Measurements from ENCODE around the gene MANBA. TPM values are rescaled to one million over a fixed set of nuclear protein-coding genes. Genes with fewer than 3 reads are reported as not detected.

Gene MANBA
- total RNA-seq, 6 experiments from 2014 or later, result 11.3 to 18.2 (median 13.9) TPM

GRCh38 chr4:102693262-102693850 lies 67.4 kb downstream of the MANBA start:
- intact Hi-C loops (cut with DNase I), result no loop called here
- peak in 3 of 4 donors; percentile 18 to 44 (median 41) for ATAC-seq
- no peak overlapping the region for H3K4me3 ChIP-seq
- H3K9me3 ChIP-seq, result no peaks in the 10 kb centered on the region
- no peaks in the 10 kb centered on the region for H3K27me3 ChIP-seq
- WGBS (ENCODE audit: insufficient coverage, low coverage, low lambda C conversion rate, missing lambda C conversion rate), result 73% methylated on average over 2 of the region's 4 CpGs
- no peak overlapping the region for H3K27ac ChIP-seq
- H3K36me3 ChIP-seq, result peaks cover 0 to 4% (median 0%) of the 10 kb centered on the region in 4 donors
- H3K4me1 ChIP-seq, result no peaks in the 10 kb centered on the region
- no peak for DNase-seq
- TF ChIP-seq, protein P1, sequence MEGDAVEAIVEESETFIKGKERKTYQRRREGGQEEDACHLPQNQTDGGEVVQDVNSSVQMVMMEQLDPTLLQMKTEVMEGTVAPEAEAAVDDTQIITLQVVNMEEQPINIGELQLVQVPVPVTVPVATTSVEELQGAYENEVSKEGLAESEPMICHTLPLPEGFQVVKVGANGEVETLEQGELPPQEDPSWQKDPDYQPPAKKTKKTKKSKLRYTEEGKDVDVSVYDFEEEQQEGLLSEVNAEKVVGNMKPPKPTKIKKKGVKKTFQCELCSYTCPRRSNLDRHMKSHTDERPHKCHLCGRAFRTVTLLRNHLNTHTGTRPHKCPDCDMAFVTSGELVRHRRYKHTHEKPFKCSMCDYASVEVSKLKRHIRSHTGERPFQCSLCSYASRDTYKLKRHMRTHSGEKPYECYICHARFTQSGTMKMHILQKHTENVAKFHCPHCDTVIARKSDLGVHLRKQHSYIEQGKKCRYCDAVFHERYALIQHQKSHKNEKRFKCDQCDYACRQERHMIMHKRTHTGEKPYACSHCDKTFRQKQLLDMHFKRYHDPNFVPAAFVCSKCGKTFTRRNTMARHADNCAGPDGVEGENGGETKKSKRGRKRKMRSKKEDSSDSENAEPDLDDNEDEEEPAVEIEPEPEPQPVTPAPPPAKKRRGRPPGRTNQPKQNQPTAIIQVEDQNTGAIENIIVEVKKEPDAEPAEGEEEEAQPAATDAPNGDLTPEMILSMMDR (IDR thresholded peaks at IDR 0.05), result no peak
- TF ChIP-seq POLR2A (IDR thresholded peaks at IDR 0.05), result no peak

GRCh38 chr4:102692474-102692873 lies 68.3 kb downstream of the MANBA start:
- ATAC-seq (peak; percentile 21 to 72 (median 46)), DNase-seq (no peak)
- intact Hi-C loops (cut with DNase I), result no loop called here
- H3K36me3 ChIP-seq, result peaks cover 0 to 4% (median 0%) of the 10 kb centered on the region in 4 donors
- 61% methylated on average over 3 of the region's 3 CpGs for WGBS (ENCODE audit: insufficient coverage, low coverage, low lambda C conversion rate, missing lambda C conversion rate)
- TF ChIP-seq, protein P1 (IDR thresholded peaks at IDR 0.05), result no peak
- no peak for TF ChIP-seq POLR2A (IDR thresholded peaks at IDR 0.05)
- no peaks in the 10 kb centered on the region for H3K9me3 ChIP-seq
- no peaks in the 10 kb centered on the region for H3K27me3 ChIP-seq
- H3K27ac ChIP-seq, result peak overlapping the region in 1 of 3 donors; percentile 21
- no peak overlapping the region for H3K4me3 ChIP-seq
- no peaks in the 10 kb centered on the region for H3K4me1 ChIP-seq

DNA sequence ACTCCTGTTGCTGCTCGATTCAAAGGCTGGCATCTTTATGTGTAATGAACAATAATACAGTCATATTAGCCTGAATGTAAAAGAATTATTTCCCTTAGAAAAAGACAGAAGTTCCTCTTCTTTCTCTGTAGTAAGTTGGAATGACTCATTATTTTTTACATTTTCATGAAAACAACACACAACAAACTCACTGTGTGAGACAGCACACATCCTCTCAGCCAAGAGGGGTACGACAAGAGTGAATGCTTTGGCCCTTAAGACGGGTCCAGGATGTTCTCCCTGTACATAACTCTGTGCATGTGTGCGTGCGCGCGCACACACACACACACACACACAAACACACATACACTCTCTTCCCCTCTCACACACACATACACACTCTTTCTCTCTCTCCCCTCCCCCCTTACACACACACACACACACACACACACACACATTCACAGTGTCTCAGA lies 72.8 kb downstream of the MANBA start:
- DNase-seq, result no peak
- 86% methylated on average over 7 of the region's 7 CpGs for WGBS (ENCODE audit: insufficient coverage, low coverage, low lambda C conversion rate, missing lambda C conversion rate)
- no peak for TF ChIP-seq POLR2A (IDR thresholded peaks at IDR 0.05)
- TF ChIP-seq, protein P1 (IDR thresholded peaks at IDR 0.05), result no peak
- Histone ChIP-seq H3K27ac (no peak overlapping the region), H3K36me3 (peaks cover 0 to 4% (median 0%) of the 10 kb centered on the region in 4 donors), H3K4me1 (no peaks in the 10 kb centered on the region), H3K9me3 (no peaks in the 10 kb centered on the region), H3K27me3 (no peaks in the 10 kb centered on the region), H3K4me3 (no peak overlapping the region)
- intact Hi-C loops (cut with DNase I), result no loop called here
- ATAC-seq, result peak in 1 of 4 donors; percentile 25

- ATAC-seq, result peak in 1 of 4 donors; percentile 65
- H3K4me1 ChIP-seq, result no peaks in the 10 kb centered on the region
- H3K9me3 ChIP-seq, result no peaks in the 10 kb centered on the region
- DNase-seq, result no peak
- TF ChIP-seq, protein P1 (IDR thresholded peaks at IDR 0.05), result no peak
- TF ChIP-seq POLR2A (IDR thresholded peaks at IDR 0.05), result no peak
- 64% methylated on average over 4 of the region's 4 CpGs for WGBS (ENCODE audit: insufficient coverage, low coverage, low lambda C conversion rate, missing lambda C conversion rate)
- H3K36me3 ChIP-seq, result peaks cover 0 to 5% (median 0%) of the 10 kb centered on the region in 4 donors
- H3K4me3 ChIP-seq, result no peak overlapping the region
- H3K27me3 ChIP-seq, result no peaks in the 10 kb centered on the region
- intact Hi-C loops (cut with DNase I), result no loop called here
- no peak overlapping the region for H3K27ac ChIP-seq
Measured at GRCh38 chr4:102687373-102687981, 73.3 kb downstream of the MANBA start.
